ENCODE data around the gene PSMB2. TPM values are rescaled to one million over a fixed set of nuclear protein-coding genes. Genes with fewer than 3 reads are reported as not detected.

PSMB2 gene
- total RNA-seq, 1 donor from 2014 or later = 70.7 TPM

DNA sequence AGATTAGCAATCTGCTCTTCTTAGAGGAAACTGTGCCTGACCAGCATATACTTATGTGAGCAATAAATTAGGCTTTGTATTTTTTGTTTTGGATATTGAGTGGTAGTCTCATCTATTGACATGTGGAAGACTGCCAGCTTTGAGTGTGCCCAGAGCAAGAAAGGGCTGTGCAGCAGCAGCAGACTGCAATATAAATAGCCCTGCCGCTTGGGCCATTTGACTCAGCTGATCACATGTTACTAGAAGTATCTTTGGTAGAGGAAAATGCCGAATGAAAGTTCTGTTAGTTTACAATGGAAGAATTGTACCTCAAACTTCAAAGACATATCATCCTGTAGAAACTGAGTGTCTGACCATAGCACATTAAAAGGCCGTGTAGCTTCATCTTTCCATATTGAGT lies 9.1 kb upstream of the PSMB2 start:
- Mint-ChIP-seq H3K9me3 (ENCODE audit: unreplicated experiment) (no peaks in the 10 kb centered on the region), H3K4me3 (ENCODE audit: unreplicated experiment) (no peak overlapping the region), H3K4me1 (ENCODE audit: unreplicated experiment) (no peaks in the 10 kb centered on the region), H3K36me3 (ENCODE audit: unreplicated experiment) (no peaks in the 10 kb centered on the region), H3K27me3 (ENCODE audit: unreplicated experiment) (peaks cover 71% of the 10 kb centered on the region), H3K27ac (ENCODE audit: unreplicated experiment) (no peak overlapping the region)
- DNase-seq (ENCODE audit: extremely low spot score, unreplicated experiment) = no peak
- TF ChIP-seq, protein P1, sequence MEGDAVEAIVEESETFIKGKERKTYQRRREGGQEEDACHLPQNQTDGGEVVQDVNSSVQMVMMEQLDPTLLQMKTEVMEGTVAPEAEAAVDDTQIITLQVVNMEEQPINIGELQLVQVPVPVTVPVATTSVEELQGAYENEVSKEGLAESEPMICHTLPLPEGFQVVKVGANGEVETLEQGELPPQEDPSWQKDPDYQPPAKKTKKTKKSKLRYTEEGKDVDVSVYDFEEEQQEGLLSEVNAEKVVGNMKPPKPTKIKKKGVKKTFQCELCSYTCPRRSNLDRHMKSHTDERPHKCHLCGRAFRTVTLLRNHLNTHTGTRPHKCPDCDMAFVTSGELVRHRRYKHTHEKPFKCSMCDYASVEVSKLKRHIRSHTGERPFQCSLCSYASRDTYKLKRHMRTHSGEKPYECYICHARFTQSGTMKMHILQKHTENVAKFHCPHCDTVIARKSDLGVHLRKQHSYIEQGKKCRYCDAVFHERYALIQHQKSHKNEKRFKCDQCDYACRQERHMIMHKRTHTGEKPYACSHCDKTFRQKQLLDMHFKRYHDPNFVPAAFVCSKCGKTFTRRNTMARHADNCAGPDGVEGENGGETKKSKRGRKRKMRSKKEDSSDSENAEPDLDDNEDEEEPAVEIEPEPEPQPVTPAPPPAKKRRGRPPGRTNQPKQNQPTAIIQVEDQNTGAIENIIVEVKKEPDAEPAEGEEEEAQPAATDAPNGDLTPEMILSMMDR (IDR thresholded peaks at IDR 0.05) = no peak

DNA sequence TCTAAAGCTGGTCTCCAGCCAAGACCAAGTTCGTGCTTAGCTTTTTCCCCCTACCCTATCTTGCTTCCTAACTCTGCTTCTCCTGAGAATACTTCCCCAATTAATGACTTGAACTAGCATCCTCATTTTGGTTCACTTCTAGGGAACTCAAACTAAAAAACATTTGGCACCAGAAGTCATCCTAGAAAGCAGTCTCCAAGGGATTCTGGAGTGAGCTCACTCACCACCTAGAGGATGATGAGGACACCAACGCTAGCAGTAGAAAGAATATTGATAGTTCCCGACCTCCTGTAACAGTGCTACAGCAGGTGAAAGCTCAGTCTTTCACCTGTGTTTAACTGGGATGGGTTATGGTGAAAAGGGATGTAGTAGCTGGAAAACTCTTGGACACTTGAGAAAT lies 4.7 kb upstream of the PSMB2 start:
- no peaks in the 10 kb centered on the region for H3K9me3 Mint-ChIP-seq (ENCODE audit: unreplicated experiment)
- H3K4me1 Mint-ChIP-seq (ENCODE audit: unreplicated experiment) = peaks cover 7% of the 10 kb centered on the region
- no peak overlapping the region for H3K4me3 Mint-ChIP-seq (ENCODE audit: unreplicated experiment)
- no peaks in the 10 kb centered on the region for H3K36me3 Mint-ChIP-seq (ENCODE audit: unreplicated experiment)
- no peak for DNase-seq (ENCODE audit: extremely low spot score, unreplicated experiment)
- TF ChIP-seq, protein P1 (IDR thresholded peaks at IDR 0.05) = no peak
- no peak overlapping the region for H3K27ac Mint-ChIP-seq (ENCODE audit: unreplicated experiment)
- peaks cover 57% of the 10 kb centered on the region for H3K27me3 Mint-ChIP-seq (ENCODE audit: unreplicated experiment)

DNA sequence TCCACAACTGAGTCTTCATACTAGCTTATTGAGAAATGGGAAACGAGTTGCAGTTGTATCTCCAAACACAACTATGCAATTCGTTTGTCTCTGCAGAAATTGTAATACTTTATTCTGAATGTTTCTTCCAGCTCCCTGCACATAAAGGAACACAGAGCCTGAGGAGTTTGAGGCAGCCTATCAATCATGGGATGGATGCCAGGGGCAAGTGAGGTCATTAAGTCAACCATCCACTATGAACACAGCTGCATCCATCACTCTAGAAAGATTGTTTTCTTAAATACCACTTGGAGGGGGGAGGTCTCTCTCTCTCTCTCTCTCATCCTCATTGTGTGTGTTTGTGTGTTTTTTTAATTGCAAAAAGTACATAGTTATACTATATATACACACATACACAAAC lies 2.9 kb upstream of the PSMB2 start:
- TF ChIP-seq, protein P1 (IDR thresholded peaks at IDR 0.05) = no peak

DNA sequence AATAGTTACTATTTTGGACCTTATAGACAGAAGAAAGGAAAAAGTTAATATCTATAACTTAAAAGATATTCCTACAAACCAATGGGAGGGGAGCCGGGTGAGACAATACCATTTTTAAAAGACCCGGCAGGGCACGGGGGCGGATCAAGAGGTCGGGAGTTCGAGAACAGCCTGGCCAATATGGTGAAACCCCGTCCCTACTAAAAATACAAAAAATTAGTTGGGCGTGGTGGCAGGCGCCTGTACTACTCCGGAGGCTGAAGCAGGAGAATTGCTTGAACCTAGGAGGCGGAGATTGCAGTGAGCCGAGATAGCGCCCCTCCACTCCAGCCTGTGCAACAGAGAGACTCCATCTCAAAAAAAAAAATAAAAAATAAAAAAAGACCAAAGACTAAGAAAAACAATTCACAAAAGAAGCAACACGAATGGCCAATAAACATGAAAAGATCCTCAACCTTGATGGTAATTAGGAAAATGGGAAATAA lies 1.2 kb upstream of the PSMB2 start:
- H3K27me3 Mint-ChIP-seq (ENCODE audit: unreplicated experiment) = peaks cover 26% of the 10 kb centered on the region
- TF ChIP-seq, protein P1 (IDR thresholded peaks at IDR 0.05) = no peak
- no peak for DNase-seq (ENCODE audit: extremely low spot score, unreplicated experiment)
- peak overlapping the region; percentile 100 for H3K27ac Mint-ChIP-seq (ENCODE audit: unreplicated experiment)
- no peaks in the 10 kb centered on the region for H3K9me3 Mint-ChIP-seq (ENCODE audit: unreplicated experiment)
- H3K4me1 Mint-ChIP-seq (ENCODE audit: unreplicated experiment) = peaks cover 36% of the 10 kb centered on the region
- H3K36me3 Mint-ChIP-seq (ENCODE audit: unreplicated experiment) = peaks cover 2% of the 10 kb centered on the region
- H3K4me3 Mint-ChIP-seq (ENCODE audit: unreplicated experiment) = peak overlapping the region; percentile 99

More for the DNA sequence above, 2.9 kb upstream of the PSMB2 start:
- DNase-seq (ENCODE audit: extremely low spot score, unreplicated experiment) = no peak
- Mint-ChIP-seq H3K27ac (ENCODE audit: unreplicated experiment) (no peak overlapping the region), H3K36me3 (ENCODE audit: unreplicated experiment) (no peaks in the 10 kb centered on the region), H3K9me3 (ENCODE audit: unreplicated experiment) (no peaks in the 10 kb centered on the region), H3K4me3 (ENCODE audit: unreplicated experiment) (no peak overlapping the region), H3K4me1 (ENCODE audit: unreplicated experiment) (peaks cover 22% of the 10 kb centered on the region), H3K27me3 (ENCODE audit: unreplicated experiment) (peaks cover 38% of the 10 kb centered on the region)

DNA sequence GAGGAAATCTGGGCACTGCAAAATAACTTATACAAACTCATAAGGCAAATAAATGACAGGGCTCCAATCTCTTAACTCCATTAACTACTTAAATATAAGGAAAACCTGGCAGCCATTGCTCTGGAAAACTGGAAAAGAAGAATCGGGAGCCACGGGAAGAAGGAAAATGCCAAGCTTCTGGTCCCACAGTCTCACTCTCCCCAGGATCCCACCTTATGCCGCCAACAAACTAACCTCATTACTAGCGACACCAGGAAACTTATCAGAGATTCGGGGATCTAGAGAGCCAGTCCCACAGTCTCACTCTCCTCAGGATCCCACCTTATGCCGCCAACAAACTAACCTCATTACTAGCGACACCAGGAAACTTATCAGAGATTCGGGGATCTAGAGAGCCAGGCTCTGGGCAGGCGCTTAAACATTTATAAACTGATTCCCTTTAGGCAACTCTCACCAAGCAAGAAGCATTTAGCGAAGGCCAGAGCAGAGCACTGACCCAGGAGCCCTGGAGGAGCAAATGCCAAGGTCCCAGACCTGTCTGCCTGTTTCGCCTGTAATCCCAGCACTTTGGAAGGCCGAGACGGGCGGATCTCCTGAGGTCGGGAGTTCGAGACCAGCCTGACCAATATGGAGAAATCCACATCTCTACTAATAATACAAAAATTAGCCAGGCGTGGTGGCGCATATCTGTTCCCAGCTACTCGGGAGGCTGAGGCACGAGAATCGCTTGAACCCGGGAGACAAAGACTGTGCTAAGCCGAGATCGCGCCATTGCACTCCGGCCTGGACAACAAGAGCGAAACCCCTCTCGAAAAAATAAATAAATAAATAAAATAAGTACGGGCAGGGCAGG lies 720 bp downstream of the PSMB2 start:
- Mint-ChIP-seq H3K4me1 (ENCODE audit: unreplicated experiment) (peaks cover 48% of the 10 kb centered on the region), H3K36me3 (ENCODE audit: unreplicated experiment) (peaks cover 2% of the 10 kb centered on the region), H3K9me3 (ENCODE audit: unreplicated experiment) (no peaks in the 10 kb centered on the region), H3K27ac (ENCODE audit: unreplicated experiment) (peak overlapping the region; percentile 100), H3K27me3 (ENCODE audit: unreplicated experiment) (peaks cover 13% of the 10 kb centered on the region), H3K4me3 (ENCODE audit: unreplicated experiment) (peak overlapping the region; percentile 99)
- TF ChIP-seq, protein P1 (IDR thresholded peaks at IDR 0.05) = no peak
- DNase-seq (ENCODE audit: extremely low spot score, unreplicated experiment) = no peak
